NCI-H2227 (cell line): ENCODE results near the gene SOCS4.
"Not testable (repeated sequence)": the region's sequence is repeated elsewhere in the genome, so short reads cannot be mapped to it uniquely, and the experiment has no call there.

Experiments
- DNase-seq: peaks from one replicate; lab custom pipeline; 2025; ENCODE audit not compliant: unreplicated experiment; lab: John Stamatoyannopoulos, UW

The SOCS4 gene

DNA sequence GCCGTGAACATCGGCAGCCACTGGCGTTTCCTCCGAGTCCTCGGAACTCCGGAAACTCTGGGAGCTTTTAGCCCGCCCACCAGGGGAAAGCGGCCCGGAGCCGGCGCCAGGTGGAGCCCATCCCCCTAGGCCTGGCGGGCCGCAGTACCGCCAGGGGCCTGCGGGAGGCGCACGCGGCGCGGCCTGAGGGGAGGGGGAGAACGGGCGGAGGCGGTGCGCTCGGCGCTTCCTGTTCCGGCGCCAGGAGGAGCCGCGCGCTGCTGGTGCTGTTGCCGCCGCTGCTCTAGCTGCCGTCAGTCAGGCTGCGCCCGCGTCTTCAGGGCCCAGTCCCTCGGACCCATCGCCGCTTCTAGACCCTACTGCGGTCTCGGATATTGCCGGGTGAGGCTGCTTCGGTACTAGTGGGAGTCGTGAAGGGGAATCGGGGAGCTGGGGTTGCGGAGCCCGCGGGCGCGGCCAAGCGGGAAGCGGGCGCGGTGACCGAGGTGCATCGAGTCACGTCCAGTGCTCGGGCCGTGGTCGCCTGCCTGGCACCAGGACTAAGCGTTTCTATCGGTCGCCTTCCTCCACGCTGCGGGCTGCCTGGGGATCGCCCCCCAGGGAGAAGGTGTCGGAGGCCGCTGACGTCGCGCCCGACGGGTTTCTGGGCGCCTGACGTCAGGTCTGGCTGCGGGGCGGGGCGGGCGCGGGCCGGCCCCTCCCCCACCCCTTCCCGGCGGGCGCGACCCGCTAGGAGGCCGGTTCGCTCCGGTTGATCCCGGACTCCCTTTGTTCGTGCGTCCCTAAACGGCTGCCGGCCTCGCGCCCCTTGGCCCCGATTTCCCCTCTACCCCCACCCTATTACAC lies 24.6 kb downstream of the SOCS4 start, which contains the start of gene MAPK1IP1L:
Gene MAPK1IP1L, plus strand, starts transcription at position 225 of the 846 bp plus-strand sequence. CDS start 10,037 bp downstream, outside the sequence.
- DNase-seq: peak; percentile 96

DNA sequence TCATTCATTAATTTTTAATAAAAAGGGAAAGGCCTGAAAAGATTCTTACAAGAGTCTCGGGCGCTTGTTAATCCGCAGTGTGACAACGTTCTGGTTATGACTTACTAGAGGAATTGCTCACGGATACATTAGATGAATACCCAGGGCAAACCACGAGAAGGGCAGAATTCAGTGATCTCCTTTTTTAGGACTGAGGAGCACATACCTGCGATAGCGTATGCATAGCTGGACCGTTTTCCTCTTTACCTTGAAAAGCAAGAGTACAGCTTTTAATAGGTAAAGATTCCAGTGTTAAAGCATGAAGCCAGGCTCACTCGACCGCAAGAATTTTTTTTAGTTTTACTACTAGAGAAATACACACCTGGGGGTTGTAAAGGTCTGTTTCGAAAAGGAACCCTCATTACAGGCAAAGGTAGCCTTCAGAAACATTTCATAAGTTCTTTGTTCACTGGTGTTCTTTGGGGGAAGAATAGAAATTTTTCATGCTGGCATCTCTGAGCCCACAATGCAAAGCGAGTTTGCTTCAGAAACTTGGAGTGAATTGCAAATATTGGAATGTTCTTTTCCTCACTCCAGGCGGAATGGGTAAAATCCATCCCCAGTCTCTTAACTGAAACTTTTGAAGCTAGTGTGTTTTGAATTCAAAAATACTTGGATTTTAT lies 25.4 kb downstream of the SOCS4 start:
- DNase-seq: peak; percentile 25

DNA sequence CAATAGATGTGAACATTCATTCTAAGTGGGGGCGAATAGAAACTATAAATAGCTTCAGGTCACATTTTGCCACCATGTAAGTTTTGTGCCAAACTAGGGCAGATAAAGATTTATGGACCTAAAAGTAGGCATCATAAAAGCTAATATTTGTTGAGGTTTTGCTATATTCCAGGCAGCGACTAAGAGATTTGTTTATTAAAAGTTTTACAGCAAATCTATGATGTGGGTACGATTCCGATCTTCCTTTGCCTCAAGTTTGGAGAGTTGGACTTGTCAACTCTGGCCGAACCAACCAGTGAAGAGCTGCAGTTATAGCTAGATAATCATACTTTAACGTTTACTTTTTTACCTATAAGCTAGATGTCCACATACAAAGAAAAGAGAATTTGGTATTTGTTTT lies 26.0 kb downstream of the SOCS4 start:
- DNase-seq: no peak

DNA sequence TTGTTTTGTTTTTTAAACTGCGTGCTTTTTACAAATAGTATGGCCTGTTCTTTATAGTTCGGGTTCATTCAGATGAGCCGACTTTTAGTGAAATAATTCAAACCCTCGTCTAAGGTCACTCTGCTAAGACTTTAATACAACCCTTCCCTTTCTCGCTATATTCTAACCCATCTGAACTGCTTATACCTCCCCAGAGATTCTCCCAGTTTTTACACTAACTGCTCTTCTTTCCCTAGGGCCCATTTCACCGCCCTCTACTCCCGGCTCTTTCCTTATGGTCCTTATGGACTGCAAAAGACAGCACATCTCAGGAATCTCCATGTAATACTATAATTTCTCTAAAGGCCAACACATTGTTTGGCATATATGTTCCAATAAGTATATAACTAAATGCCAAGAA lies 26.5 kb downstream of the SOCS4 start:
- DNase-seq: no peak

DNA sequence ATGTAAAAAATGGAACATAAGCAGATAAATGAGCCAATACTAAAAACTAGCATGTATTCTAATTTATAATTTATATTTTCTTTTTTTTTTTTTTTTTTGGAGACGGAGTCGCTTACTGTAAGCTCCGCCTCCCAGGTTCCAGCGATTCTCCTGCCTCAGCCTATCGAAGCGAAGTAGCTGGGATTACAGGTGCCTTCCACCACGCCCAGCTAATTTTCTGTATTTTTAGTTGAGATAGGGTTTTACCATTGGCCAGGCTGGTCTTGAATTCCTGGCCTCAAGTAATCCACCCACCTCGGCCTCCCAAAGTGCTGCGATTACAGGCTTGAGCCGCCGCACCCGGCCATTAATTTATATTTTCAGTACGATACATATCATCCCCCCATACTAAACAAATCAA lies 27.1 kb downstream of the SOCS4 start:
- DNase-seq: no peak

DNA sequence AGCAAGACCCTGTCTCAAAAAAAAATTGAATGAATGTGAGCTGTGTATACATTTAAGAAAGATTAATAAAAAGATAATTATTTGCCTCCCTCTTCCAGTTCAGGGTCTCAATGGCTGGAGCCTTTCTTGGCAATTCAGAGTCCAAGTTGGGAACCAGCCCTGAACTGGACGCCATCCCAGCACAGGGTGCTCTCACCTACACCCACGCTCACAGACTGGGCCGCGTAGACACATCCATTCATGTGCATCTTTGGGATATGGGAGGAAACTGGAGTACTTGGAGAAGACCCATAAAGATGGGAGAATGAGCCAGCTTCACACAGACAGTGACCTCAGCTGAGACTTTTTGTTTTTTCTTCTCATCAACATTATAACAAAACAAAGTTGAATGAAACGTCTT lies 30.9 kb downstream of the SOCS4 start:
- no peak for DNase-seq

DNA sequence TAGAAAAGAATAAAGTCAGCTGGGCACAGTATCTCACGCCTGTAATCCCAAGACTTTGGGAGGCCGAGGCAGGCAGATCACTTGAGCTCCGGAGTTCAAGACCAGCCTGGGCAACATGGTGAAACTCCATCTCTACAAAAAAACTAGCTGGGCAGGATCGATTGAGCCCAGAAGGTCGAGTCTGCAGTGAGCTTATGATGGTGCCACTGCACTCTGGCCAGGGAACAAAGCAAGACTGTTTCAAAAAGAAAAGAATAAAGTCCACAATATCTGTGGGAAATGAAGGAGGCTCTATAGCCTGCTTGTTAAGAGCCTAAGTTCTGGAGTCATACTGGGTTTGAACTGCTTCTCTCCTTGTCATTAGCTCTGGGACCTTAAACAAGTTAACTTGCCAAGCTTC lies 32.3 kb downstream of the SOCS4 start:
- DNase-seq: no peak

DNA sequence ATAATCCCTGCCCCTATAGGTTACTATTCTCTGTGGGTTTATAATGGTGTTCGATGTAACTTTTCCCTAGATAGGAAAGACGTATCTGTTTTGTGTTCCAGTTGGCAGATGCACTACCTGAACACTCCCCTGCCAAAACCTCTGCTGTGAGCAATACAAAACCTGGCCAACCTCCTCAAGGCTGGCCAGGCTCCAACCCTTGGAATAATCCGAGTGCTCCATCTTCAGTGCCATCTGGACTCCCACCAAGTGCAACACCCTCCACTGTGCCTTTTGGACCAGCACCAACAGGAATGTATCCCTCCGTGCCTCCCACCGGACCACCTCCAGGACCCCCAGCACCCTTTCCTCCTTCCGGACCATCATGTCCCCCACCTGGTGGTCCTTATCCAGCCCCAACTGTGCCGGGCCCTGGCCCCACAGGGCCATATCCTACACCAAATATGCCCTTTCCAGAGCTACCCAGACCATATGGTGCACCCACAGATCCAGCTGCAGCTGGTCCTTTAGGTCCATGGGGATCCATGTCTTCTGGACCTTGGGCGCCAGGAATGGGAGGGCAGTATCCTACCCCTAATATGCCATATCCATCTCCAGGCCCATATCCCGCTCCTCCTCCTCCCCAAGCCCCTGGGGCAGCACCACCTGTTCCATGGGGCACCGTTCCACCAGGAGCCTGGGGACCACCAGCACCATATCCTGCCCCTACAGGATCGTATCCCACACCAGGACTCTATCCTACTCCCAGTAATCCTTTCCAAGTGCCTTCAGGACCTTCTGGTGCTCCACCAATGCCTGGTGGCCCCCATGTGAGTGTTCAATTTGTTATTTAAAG lies 35.7 kb downstream of the SOCS4 start:
- DNase-seq: no peak

DNA sequence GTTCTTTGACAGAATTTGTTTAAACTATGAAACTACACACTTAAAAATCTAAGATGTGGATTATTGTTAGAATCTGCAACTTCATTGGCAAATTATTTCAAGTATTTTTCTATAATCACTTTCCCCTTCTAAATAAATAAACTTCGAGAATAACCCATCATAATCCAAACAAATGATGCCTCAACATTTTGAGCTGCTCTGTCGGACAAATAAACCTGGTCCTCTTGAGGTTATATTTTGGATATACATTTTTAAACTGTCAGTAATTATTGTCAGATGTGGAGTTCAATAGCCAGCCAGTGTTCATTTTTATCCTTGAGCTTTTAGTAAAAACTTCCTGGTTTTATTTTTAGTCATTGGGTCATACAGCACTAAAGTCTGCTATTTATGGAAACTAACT lies 37.9 kb downstream of the SOCS4 start:
- DNase-seq: not testable (repeated sequence)

DNA sequence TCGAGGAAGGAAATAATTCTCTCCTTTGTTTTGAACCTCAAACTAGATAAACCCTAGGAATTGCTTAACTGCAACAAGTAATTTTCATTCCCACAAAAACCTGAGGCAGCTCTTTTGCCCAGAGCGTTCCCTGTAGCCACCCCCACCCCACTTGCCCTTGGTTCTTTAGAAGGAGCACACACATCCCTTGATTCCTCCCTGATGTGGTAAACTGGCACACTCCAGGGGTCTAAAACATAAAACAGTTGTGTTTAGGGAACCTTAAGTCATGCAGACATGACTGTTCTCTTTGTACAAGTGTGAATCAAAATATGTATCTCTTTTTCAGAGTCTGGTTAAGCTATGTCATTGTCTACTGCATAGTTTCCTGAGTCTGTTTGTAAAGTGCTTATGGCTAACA lies 38.4 kb downstream of the SOCS4 start:
- no peak for DNase-seq

DNA sequence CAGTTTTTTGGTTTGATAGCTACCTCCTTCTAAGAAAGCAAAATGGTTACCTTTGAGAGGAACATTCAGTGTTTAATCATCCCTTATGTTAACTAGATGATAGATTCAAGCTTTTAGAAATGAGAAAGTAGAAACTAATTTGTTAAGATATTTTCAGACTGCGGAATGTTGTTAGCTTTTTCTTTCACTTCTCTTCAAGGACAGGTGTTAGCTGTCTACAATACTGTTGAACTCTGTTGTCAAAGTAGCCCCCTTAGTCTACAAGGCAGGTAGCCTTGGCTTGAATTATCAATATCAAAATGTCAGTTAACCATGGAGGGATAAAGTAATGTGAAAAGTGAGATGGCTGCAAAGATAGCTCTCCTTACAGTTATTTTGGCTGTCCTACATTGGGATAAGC lies 39.2 kb downstream of the SOCS4 start:
- DNase-seq: no peak

DNA sequence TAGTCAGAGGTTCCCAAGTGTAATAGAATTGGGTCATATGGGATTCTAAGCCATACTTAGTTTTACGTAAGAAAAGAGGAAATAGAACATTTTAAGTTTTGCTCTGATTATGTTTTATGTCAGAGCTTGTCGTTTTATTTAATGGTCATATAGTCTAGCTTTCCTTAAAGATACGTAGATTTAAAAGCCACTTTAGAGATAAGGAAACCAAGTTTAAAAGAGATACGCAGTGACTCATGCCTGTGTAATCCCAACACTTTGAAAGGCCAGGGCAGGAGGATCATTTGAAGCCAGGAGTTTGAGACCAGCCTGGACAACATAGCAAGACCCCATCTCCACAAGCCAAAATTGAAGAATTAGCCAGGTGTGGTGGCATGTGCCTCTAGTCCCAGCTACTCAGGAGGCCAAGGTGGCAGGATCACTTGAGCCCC lies 44.0 kb downstream of the SOCS4 start:
- DNase-seq: no peak

DNA sequence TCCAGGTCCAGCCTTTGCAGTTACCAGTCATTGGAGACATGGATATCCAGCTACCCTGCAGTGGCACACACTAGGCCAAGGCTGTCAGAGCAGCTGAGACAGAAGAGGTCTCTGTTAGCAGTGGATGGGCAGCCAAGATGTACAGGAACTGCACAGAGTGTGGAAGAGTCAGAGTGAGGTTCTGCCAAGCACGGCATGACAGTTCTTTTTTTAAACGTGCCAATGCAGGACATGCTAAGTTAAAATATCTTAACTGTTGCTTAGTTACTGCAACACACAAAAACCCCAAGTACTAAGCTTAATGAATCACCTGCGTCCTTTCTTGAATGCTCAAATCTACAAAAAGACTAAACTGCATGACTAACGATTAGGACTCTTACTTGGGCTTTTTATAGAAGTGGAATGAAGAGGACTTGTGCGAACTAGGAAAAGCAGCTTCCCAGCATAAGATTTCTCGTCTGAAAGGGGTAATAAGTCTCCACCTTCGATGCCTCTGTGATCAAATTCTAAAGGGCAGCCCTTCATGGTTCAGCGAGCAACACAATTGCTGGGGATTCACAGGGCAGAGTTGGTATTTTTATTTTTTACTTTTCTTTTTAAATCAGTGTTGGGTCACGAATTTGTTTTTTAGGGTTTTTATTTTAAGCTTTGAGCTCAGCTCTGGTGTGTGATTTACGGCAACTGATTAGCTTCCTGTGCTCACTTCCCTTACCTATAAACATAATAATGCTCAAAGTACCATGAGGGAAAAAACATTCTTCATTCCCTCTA lies 45.0 kb downstream of the SOCS4 start:
- DNase-seq: peak; percentile 21

DNA sequence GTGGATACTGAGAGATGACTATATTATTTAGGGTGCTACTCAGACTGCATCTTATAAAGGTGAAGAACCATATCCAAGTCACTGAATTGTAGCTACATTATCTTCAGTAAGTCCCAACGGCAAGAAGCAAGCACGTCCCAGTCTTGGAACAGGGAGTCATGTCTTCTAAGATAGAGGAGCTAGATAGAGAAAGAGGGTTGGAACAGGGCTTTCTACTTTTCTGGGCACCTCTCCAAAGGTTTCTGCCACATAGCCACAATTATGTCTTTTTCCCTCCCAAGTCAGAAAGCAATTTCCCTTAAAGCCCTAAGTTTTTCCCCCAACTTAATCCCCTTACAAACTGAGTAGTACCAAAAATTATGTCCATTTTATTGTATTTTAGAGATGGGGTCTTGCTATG lies 46.8 kb downstream of the SOCS4 start:
- DNase-seq: no peak

DNA sequence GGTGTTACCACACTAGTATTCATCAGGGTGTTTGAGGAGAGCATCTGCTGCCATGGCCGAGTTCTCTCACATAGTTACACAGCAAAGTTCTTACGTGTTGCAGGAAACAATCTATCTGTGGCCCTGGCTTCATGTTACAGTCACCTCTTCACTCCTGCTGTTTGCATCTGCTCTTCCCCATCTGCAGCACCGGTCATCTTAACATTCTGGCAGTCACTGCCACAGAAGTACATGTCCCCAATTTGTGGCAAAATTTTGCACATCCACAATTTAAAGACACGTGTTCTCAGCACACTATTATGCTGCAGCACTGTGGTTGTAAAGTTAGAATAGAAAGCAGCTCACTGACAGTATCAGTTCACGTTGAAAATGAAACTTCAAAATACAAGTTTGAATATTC lies 47.6 kb downstream of the SOCS4 start:
- no peak for DNase-seq

DNA sequence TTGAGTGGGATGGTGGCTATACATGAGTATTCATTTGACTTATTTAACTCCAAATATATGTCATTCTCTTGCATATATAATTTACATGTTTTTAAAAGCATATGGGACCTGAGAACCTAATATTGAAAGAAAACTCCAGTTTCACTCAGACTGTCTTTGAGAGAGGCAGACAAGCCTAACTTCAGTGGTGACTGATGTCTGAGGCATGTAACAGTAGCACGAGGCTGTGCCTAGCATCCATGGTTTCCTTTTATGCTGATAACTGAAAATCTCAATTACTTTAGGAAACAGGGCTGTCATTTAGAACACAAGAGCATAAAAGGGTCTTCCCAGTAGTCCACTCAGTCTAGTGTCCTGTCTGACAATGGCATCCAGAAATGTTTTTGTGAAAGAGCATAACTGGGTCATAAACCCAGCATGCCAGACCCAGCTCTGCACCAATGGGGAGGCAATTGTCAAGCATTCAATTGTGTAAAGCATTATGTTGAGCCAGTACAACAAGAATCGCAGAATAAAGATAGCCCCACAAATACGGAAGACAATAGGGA lies 48.7 kb downstream of the SOCS4 start:
- no peak for DNase-seq

DNA sequence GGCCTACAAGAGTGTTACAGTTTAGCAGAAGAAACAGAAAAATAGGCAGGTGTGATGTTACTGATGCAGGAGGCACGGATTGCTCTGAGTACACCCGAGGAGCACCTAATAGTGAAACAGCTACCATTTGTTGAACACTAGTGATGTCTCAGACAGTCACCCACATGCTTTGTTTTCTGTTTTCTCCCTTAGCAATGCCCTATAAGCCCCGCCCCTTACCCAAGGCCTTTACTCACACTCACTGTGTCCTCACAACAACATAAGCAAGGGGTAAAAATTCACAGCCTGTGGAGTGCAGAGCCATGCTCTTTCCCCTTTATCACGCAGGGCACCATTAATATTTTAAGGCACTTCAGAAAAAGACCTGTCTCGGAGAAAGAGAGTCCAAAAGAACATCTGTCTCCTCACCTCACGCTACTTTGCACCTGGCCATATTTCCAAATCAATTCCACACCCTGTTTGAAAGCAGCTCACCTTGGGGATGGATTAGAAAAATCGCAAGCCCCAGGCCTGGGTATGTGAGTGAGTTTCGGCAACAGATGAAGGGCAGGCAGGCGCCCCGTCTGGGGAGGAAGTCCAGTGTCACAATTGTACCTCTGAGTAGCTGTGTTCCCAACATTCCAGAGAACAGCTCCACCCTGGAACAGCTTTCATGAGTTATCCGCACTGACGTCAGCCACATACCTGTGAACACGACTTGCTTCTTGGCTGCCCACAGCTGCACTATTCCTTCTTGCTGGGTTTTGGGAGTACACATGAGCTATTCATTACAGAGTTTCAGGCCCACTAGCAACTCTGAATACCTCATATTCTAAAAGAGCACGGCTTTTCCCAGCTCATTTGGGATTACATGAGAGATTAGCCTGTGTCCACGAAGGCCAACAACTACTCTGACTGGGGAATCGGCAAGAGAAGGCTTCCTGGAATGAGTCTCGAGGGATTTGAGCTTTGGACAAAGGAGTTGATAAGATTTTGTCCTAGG lies 50.4 kb downstream of the SOCS4 start:
- DNase-seq: no peak

DNA sequence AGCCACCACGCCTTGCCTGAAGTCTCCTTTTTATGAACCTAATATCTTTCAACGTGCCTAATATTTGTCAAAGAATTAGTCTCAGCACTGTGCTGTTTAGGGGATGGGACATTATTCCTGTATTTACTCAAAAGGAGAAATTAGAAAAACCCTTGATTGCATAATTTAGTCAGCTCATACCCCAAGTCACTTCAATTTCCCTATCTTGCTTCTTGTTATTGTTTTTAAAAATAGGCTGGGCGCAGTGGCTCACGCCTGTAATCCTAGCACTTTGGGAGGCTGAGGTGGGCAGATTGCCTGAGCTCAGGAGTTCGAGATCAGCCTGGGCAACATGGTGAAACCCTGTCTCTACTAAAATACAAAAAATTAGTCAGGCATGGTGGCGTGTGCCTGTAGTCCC lies 52.9 kb downstream of the SOCS4 start:
- not testable (repeated sequence) for DNase-seq

DNA sequence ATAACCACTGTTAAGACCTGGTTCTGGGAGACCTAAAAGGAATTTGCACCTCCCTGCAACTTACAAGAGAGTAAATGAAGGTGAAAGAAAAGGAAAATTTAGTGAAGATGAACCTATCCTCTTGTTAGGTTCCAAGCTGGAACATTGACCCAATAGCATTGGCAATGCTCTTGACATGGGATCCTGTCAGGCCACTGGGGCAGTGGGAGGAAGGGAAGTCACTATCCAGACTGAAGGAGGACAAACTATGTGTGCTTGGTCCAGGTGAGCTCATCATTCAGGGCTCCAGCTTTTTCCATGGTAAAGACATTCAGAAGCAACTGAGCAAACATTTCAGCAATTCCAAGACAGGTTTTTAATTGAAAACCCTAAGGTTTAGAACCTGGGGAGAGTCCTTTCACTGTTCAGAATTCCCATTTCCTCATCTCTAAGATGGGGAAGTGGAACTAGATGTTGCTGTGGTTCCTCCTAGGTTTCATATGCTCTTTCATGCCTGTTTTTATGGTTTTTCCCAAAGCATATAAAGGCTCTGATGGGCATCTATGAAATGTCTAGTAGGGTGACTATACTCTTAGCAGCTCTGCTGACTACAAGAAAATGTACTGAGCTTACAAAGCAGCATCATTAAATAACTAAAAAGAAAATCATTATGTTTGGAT lies 57.5 kb downstream of the SOCS4 start:
- DNase-seq: no peak
